OCI-LY1 (cell line): ENCODE data around the gene GPX3.

Source experiments
- EZH2 ChIP-seq: fragments of 200-600 bp; sonication (generic), shearing (Covaris generic); IDR thresholded peaks from 2 replicates; pipeline ENCODE4 v1.8.0; 2017; ENCODE audit warnings: borderline replicate concordance, mixed run types, mild to moderate bottlenecking, antibody characterized with exemption, low read length, moderate library complexity, mixed read lengths
- TF ChIP-seq, protein P1 (sequence below): fragments of 200-600 bp; sonication (generic), shearing (Covaris generic); IDR thresholded peaks from 2 replicates; pipeline ENCODE4 v1.5.1; 2017; ENCODE audit warnings: mild to moderate bottlenecking, antibody characterized with exemption, low read length, moderate library complexity, mixed read lengths

DNA sequence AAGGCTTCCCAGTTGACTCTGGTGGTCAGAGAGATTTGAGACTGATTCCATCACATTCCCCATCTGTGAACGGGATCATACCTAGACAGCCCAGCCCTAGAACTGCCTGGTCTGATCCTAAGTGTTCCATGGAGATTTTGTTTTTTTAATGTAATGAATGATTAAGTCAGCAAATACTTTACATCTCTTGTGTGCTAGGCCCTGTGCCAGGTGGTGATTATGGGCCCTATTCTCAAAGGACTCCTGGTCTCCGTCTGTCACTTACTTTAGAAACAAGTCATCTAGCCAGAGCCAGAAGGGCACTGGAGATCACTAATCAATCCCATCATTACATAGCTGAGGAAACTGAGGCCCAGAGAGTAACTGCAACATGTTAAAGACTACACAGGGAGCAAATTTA, 1.1 kb upstream of the GPX3 start:
- TF ChIP-seq, protein P1, sequence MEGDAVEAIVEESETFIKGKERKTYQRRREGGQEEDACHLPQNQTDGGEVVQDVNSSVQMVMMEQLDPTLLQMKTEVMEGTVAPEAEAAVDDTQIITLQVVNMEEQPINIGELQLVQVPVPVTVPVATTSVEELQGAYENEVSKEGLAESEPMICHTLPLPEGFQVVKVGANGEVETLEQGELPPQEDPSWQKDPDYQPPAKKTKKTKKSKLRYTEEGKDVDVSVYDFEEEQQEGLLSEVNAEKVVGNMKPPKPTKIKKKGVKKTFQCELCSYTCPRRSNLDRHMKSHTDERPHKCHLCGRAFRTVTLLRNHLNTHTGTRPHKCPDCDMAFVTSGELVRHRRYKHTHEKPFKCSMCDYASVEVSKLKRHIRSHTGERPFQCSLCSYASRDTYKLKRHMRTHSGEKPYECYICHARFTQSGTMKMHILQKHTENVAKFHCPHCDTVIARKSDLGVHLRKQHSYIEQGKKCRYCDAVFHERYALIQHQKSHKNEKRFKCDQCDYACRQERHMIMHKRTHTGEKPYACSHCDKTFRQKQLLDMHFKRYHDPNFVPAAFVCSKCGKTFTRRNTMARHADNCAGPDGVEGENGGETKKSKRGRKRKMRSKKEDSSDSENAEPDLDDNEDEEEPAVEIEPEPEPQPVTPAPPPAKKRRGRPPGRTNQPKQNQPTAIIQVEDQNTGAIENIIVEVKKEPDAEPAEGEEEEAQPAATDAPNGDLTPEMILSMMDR: no peak
- TF ChIP-seq EZH2: no peak
